Measurements from ENCODE around the gene OR7A5.

- TF ChIP-seq CTCF (IDR thresholded peaks at IDR 0.05), result no peak
- no peak for TF ChIP-seq POLR2A (IDR thresholded peaks at IDR 0.05; ENCODE audit: low read length)
- TF ChIP-seq JUN (IDR thresholded peaks at IDR 0.05), result no peak
- no peak for TF ChIP-seq EP300 (IDR thresholded peaks at IDR 0.05)
- TF ChIP-seq MAFK (IDR thresholded peaks at IDR 0.05; ENCODE audit: partially characterized antibody), result no peak
- TF ChIP-seq, protein P1, sequence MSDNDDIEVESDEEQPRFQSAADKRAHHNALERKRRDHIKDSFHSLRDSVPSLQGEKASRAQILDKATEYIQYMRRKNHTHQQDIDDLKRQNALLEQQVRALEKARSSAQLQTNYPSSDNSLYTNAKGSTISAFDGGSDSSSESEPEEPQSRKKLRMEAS (IDR thresholded peaks at IDR 0.05), result no peak
- TF ChIP-seq SMC3 (IDR thresholded peaks at IDR 0.05), result no peak
Observed at GRCh38 chr19:14814982-14815652, 19.9 kb downstream of the OR7A5 start.

Measured in A549 (cell line).